Epithelial cell of proximal tubule (primary cell): ENCODE data around the gene FYB1. TPM values are rescaled to one million over a fixed set of nuclear protein-coding genes. Genes with fewer than 3 reads are reported as not detected.

Source experiments
- DNase-seq: peaks from one replicate; pipeline ENCODE4 v3.0.0-alpha.2; 2011; ENCODE audit warnings: low read depth
- H3K4me3 ChIP-seq: 2 replicates; pipeline ENCODE4 v1.5.1; 2011; ENCODE audit warnings: low read depth, mild to moderate bottlenecking, low read length
- CTCF ChIP-seq: conservative IDR thresholded peaks from 2 replicates; pipeline ENCODE4 v1.5.1; 2012; ENCODE audit warnings: low read depth, mild to moderate bottlenecking, low read length
- total RNA-seq: library from RNA; depleted of rRNA; stranded (reverse); fragments of >200 nt; gene quantifications from 2 replicates; pipeline ENCODE4 v1.2.3, GENCODE V29; 2015

The FYB1 gene
- total RNA-seq, 1 donor from 2014 or later = not detected

- DNase-seq = no peak
- no peak for TF ChIP-seq CTCF
- no peak overlapping the region for H3K4me3 ChIP-seq
These were observed 11.9 kb downstream of the FYB1 start for GRCh38 chr5:39207345-39208045.

- no peak for TF ChIP-seq CTCF
- no peak overlapping the region for H3K4me3 ChIP-seq
- DNase-seq = no peak
These were observed 12.6 kb downstream of the FYB1 start for GRCh38 chr5:39206630-39207321.

- H3K4me3 ChIP-seq = no peak overlapping the region
These were observed 13.8 kb downstream of the FYB1 start for GRCh38 chr5:39205550-39205949.

GRCh38 chr5:39203951-39204350, 15.4 kb downstream of the FYB1 start:
- TF ChIP-seq CTCF = no peak

More at GRCh38 chr5:39205550-39205949, 13.8 kb downstream of the FYB1 start:
- no peak for TF ChIP-seq CTCF
- no peak for DNase-seq

GRCh38 chr5:39203275-39203922, 16.0 kb downstream of the FYB1 start:
- DNase-seq = no peak
- no peak for TF ChIP-seq CTCF
- H3K4me3 ChIP-seq = no peak overlapping the region

More at GRCh38 chr5:39203951-39204350, 15.4 kb downstream of the FYB1 start:
- DNase-seq = no peak
- H3K4me3 ChIP-seq = no peak overlapping the region

GRCh38 chr5:39202597-39203274, 16.6 kb downstream of the FYB1 start:
- no peak for TF ChIP-seq CTCF
- DNase-seq = no peak
- no peak overlapping the region for H3K4me3 ChIP-seq
